Astrocyte (in vitro differentiated cells and primary cell): ENCODE results near the gene GID8. TPM values are rescaled to one million over a fixed set of nuclear protein-coding genes. Genes with fewer than 3 reads are reported as not detected.

Source experiments
- DNase-seq: peaks from one replicate; pipeline ENCODE4 v3.0.0-alpha.2; 2010; ENCODE audit warnings: low read depth
- FAIRE-seq: peaks from 2 replicates; lab custom pipeline; 2011; peaks lifted over from hg19 to GRCh38; lab: Jason Lieb, UNC
- H2AFZ ChIP-seq: 2 replicates; pipeline ENCODE4 v1.6.0; 2012; ENCODE audit warnings: low read depth, low read length, inconsistent platforms
- H3K27ac ChIP-seq: 2 replicates; pipeline ENCODE4 v1.5.1; 2011; ENCODE audit warnings: low read depth, low read length, inconsistent platforms
- H3K27me3 ChIP-seq: 2 replicates; pipeline ENCODE4 v1.6.0; 2011; ENCODE audit warnings: low read length, inconsistent platforms; ENCODE audit not compliant: insufficient read depth
- H3K36me3 ChIP-seq: 2 replicates; pipeline ENCODE4 v1.5.1; 2011; ENCODE audit warnings: low read length, inconsistent platforms; ENCODE audit not compliant: insufficient read depth
- H3K4me1 ChIP-seq: 2 replicates; pipeline ENCODE4 v1.5.1; 2011; ENCODE audit warnings: low read length, inconsistent platforms; ENCODE audit not compliant: insufficient read depth
- H3K4me2 ChIP-seq: 2 replicates; pipeline ENCODE4 v1.6.0; 2012; ENCODE audit warnings: low read length, inconsistent platforms
- H3K4me3 ChIP-seq: 2 replicates; pipeline ENCODE4 v1.5.1; 2011; ENCODE audit warnings: low read depth, mild to moderate bottlenecking, low read length, inconsistent platforms; ENCODE audit not compliant: insufficient read depth
- H3K79me2 ChIP-seq: 2 replicates; pipeline ENCODE4 v1.6.0; 2012; ENCODE audit warnings: mild to moderate bottlenecking, low read length, inconsistent platforms; ENCODE audit not compliant: insufficient read depth
- H3K9ac ChIP-seq: 2 replicates; pipeline ENCODE4 v1.6.0; 2012; ENCODE audit warnings: mild to moderate bottlenecking, low read length, inconsistent platforms
- H3K9me3 ChIP-seq: 2 replicates; pipeline ENCODE4 v1.5.1; 2012; ENCODE audit warnings: low read depth, mild to moderate bottlenecking, low read length, inconsistent platforms; ENCODE audit not compliant: insufficient read depth
- H4K20me1 ChIP-seq: 2 replicates; pipeline ENCODE4 v1.6.0; 2012; ENCODE audit warnings: low read length, inconsistent platforms; ENCODE audit not compliant: insufficient read depth
- H3K27ac Mint-ChIP-seq: one replicate; pipeline ENCODE4 v1.8.0; 2021; ENCODE audit warnings: mild to moderate bottlenecking, mixed read lengths; ENCODE audit not compliant: unreplicated experiment
- H3K27me3 Mint-ChIP-seq: one replicate; pipeline ENCODE4 v1.8.0; 2021; ENCODE audit warnings: low read depth, mixed read lengths; ENCODE audit not compliant: unreplicated experiment
- H3K36me3 Mint-ChIP-seq: one replicate; pipeline ENCODE4 v1.8.0; 2021; ENCODE audit warnings: low read depth, mixed read lengths; ENCODE audit not compliant: unreplicated experiment
- H3K4me1 Mint-ChIP-seq: one replicate; pipeline ENCODE4 v1.8.0; 2021; ENCODE audit warnings: low read depth, mixed read lengths; ENCODE audit not compliant: unreplicated experiment
- H3K4me3 Mint-ChIP-seq: one replicate; pipeline ENCODE4 v1.8.0; 2021; ENCODE audit warnings: mild to moderate bottlenecking, moderate library complexity, mixed read lengths; ENCODE audit not compliant: unreplicated experiment
- H3K9me3 Mint-ChIP-seq: one replicate; pipeline ENCODE4 v1.8.0; 2021; ENCODE audit warnings: mild to moderate bottlenecking, mixed read lengths; ENCODE audit not compliant: unreplicated experiment
- EZH2 ChIP-seq: IDR thresholded peaks from 2 replicates; pipeline ENCODE4 v1.6.1; 2012; ENCODE audit warnings: mild to moderate bottlenecking, low read length, inconsistent platforms; ENCODE audit not compliant: insufficient read depth
- total RNA-seq: library from RNA; stranded (reverse); gene quantifications from 2 replicates; pipeline ENCODE4 v1.2.1, GENCODE V29; 2021
- TF ChIP-seq, protein P1 (sequence below): IDR thresholded peaks from 2 replicates; pipeline ENCODE4 v1.5.1; 2011; ENCODE audit warnings: low read depth, mild to moderate bottlenecking, inconsistent platforms, low read length, moderate library complexity; ENCODE audit not compliant: insufficient read depth

Gene GID8
- total RNA-seq, 1 donor from 2014 or later = 37.1 TPM

GRCh38 chr20:62945771-62946339 lies 7.9 kb downstream of the GID8 start:
- Histone ChIP-seq H3K4me2 (no peak overlapping the region), H3K36me3 (peaks cover 36% of the 10 kb centered on the region), H3K27me3 (no peaks in the 10 kb centered on the region), H3K27ac (no peak overlapping the region), H3K4me1 (no peaks in the 10 kb centered on the region), H3K9me3 (peaks cover 4% of the 10 kb centered on the region), H2AFZ (no peak overlapping the region), H3K4me3 (no peak overlapping the region), H3K79me2 (peaks cover 47% of the 10 kb centered on the region), H3K9ac (no peak overlapping the region), H4K20me1 (peaks cover 70% of the 10 kb centered on the region)
- Mint-ChIP-seq H3K4me1 (peaks cover 7% of the 10 kb centered on the region), H3K36me3 (peaks cover 46% of the 10 kb centered on the region), H3K27me3 (no peaks in the 10 kb centered on the region), H3K9me3 (peaks cover 2% of the 10 kb centered on the region), H3K27ac (no peak overlapping the region), H3K4me3 (no peak overlapping the region)
- DNase-seq = no peak
- TF ChIP-seq, protein P1, sequence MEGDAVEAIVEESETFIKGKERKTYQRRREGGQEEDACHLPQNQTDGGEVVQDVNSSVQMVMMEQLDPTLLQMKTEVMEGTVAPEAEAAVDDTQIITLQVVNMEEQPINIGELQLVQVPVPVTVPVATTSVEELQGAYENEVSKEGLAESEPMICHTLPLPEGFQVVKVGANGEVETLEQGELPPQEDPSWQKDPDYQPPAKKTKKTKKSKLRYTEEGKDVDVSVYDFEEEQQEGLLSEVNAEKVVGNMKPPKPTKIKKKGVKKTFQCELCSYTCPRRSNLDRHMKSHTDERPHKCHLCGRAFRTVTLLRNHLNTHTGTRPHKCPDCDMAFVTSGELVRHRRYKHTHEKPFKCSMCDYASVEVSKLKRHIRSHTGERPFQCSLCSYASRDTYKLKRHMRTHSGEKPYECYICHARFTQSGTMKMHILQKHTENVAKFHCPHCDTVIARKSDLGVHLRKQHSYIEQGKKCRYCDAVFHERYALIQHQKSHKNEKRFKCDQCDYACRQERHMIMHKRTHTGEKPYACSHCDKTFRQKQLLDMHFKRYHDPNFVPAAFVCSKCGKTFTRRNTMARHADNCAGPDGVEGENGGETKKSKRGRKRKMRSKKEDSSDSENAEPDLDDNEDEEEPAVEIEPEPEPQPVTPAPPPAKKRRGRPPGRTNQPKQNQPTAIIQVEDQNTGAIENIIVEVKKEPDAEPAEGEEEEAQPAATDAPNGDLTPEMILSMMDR = no peak
- TF ChIP-seq EZH2 = no peak
- FAIRE-seq = no peak

GRCh38 chr20:62946918-62947317 lies 9.0 kb downstream of the GID8 start:
- H3K27me3 ChIP-seq = no peaks in the 10 kb centered on the region
- no peak for FAIRE-seq
- H4K20me1 ChIP-seq = peaks cover 59% of the 10 kb centered on the region
- peaks cover 2% of the 10 kb centered on the region for H3K9me3 Mint-ChIP-seq
- no peak overlapping the region for H3K9ac ChIP-seq
- no peaks in the 10 kb centered on the region for H3K4me1 ChIP-seq
- H3K4me3 ChIP-seq = no peak overlapping the region
- TF ChIP-seq EZH2 = no peak
- TF ChIP-seq, protein P1 = no peak
- peak overlapping the region; percentile 34 for H3K4me3 Mint-ChIP-seq
- H3K27ac ChIP-seq = no peak overlapping the region
- H3K79me2 ChIP-seq = peaks cover 37% of the 10 kb centered on the region
- peaks cover 4% of the 10 kb centered on the region for H3K9me3 ChIP-seq
- H3K4me1 Mint-ChIP-seq = peaks cover 2% of the 10 kb centered on the region
- DNase-seq = no peak
- no peak overlapping the region for H3K27ac Mint-ChIP-seq
- no peak overlapping the region for H2AFZ ChIP-seq
- peaks cover 52% of the 10 kb centered on the region for H3K36me3 Mint-ChIP-seq
- H3K4me2 ChIP-seq = no peak overlapping the region
- no peaks in the 10 kb centered on the region for H3K27me3 Mint-ChIP-seq
- H3K36me3 ChIP-seq = peaks cover 36% of the 10 kb centered on the region

DNA sequence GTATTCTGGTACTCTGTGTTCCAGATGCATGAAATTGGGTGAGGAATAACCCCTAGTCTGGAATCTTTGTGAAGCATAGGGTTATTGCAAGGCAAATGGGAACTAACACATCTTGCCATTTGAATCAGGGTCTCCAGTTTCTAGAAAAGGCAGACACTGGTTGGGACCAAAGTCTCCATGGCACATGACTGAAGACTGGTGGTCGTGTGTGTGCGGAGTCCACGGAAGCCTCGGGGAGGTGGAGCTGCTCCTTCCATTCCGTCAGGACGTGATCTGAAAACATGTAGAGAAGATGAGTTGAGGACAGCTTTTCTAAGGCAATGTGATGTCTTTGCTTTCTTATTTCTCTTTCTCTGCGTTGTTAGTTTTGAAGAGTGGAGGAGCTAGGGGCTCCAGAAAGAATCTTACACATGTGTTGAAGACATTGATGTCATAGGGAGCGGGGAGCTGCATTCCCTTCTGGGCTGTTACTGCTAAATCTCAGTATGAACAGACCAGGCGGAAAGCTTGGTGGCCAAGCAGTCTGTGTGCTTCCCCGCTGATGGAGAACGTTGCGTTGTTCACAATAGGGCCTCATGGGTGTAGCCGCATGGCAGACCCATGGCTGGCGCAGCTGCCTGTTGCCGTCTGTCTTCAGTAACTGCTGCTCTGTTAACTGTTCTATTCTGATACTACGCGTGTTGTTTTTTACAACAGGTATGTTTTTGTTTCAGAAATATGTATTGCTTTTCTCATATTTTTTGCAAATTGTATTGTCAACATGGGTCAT lies 9.8 kb downstream of the GID8 start:
- Mint-ChIP-seq H3K4me3 (peak overlapping the region; percentile 34), H3K36me3 (peaks cover 52% of the 10 kb centered on the region), H3K27ac (no peak overlapping the region), H3K9me3 (peaks cover 2% of the 10 kb centered on the region), H3K27me3 (no peaks in the 10 kb centered on the region), H3K4me1 (no peaks in the 10 kb centered on the region)
- FAIRE-seq = no peak
- Histone ChIP-seq H3K9me3 (peaks cover 4% of the 10 kb centered on the region), H2AFZ (no peak overlapping the region), H3K27ac (no peak overlapping the region), H4K20me1 (peaks cover 52% of the 10 kb centered on the region), H3K79me2 (peaks cover 29% of the 10 kb centered on the region), H3K36me3 (peaks cover 34% of the 10 kb centered on the region), H3K4me2 (no peak overlapping the region), H3K4me1 (no peaks in the 10 kb centered on the region), H3K4me3 (no peak overlapping the region), H3K9ac (no peak overlapping the region), H3K27me3 (no peaks in the 10 kb centered on the region)
- no peak for TF ChIP-seq EZH2
- TF ChIP-seq, protein P1 = no peak
- DNase-seq = no peak
